ENCODE measurements around the gene TREML4. TPM values are rescaled to one million over a fixed set of nuclear protein-coding genes. Genes with fewer than 3 reads are reported as not detected.
A peak's percentile ranks its signal among the peaks of the same experiment; 100 is the strongest.

Gene TREML4
- total and polyA plus RNA-seq, 4 donors, result 0.08 to 0.31 TPM; not detected in 2

GRCh38 chr6:41204156-41204555, 24.0 kb upstream of the TREML4 start:
- Histone ChIP-seq H3K4me1 (ENCODE audit: control insufficient read depth in 4 of 4, insufficient read depth in 4 of 4, low read length in 3 of 4) (peaks cover 0 to 1% (median 0%) of the 10 kb centered on the region in 4 donors), H3K9me3 (ENCODE audit: control insufficient read depth in 4 of 4, low read length in 3 of 4) (no peaks in the 10 kb centered on the region), H3K27me3 (ENCODE audit: control insufficient read depth in 4 of 4, insufficient read depth in 4 of 4, low read length in 3 of 4) (no peaks in the 10 kb centered on the region), H3K4me3 (ENCODE audit: low read depth in 1 of 3, low read length in 3 of 3) (no peak overlapping the region), H3K9ac (ENCODE audit: low read depth in 1 of 2, low read length in 2 of 2) (no peak overlapping the region), H3K27ac (ENCODE audit: low read depth in 1 of 2, low read length in 2 of 2) (no peak overlapping the region), H3K36me3 (ENCODE audit: control insufficient read depth in 4 of 4, insufficient read depth in 3 of 4, low read depth in 1 of 4, low read length in 3 of 4) (no peaks in the 10 kb centered on the region)
- TF ChIP-seq, protein P1, sequence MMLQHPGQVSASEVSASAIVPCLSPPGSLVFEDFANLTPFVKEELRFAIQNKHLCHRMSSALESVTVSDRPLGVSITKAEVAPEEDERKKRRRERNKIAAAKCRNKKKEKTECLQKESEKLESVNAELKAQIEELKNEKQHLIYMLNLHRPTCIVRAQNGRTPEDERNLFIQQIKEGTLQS (IDR thresholded peaks at IDR 0.05), result no peak
- TF ChIP-seq TAF1 (conservative IDR thresholded peaks at IDR 0.05) (no peak), SP1 (IDR thresholded peaks at IDR 0.05) (no peak), EGR1 (IDR thresholded peaks at IDR 0.05; ENCODE audit: low read depth in 2 of 2) (no peak)
- TF ChIP-seq, protein P2, sequence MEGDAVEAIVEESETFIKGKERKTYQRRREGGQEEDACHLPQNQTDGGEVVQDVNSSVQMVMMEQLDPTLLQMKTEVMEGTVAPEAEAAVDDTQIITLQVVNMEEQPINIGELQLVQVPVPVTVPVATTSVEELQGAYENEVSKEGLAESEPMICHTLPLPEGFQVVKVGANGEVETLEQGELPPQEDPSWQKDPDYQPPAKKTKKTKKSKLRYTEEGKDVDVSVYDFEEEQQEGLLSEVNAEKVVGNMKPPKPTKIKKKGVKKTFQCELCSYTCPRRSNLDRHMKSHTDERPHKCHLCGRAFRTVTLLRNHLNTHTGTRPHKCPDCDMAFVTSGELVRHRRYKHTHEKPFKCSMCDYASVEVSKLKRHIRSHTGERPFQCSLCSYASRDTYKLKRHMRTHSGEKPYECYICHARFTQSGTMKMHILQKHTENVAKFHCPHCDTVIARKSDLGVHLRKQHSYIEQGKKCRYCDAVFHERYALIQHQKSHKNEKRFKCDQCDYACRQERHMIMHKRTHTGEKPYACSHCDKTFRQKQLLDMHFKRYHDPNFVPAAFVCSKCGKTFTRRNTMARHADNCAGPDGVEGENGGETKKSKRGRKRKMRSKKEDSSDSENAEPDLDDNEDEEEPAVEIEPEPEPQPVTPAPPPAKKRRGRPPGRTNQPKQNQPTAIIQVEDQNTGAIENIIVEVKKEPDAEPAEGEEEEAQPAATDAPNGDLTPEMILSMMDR (IDR thresholded peaks at IDR 0.05; ENCODE audit: low read depth, low read length, missing input control), result no peak
- DNase-seq (ENCODE audit: low spot score), result no peak
- 75% methylated on average over 1 of the region's 1 CpG for WGBS

DNA sequence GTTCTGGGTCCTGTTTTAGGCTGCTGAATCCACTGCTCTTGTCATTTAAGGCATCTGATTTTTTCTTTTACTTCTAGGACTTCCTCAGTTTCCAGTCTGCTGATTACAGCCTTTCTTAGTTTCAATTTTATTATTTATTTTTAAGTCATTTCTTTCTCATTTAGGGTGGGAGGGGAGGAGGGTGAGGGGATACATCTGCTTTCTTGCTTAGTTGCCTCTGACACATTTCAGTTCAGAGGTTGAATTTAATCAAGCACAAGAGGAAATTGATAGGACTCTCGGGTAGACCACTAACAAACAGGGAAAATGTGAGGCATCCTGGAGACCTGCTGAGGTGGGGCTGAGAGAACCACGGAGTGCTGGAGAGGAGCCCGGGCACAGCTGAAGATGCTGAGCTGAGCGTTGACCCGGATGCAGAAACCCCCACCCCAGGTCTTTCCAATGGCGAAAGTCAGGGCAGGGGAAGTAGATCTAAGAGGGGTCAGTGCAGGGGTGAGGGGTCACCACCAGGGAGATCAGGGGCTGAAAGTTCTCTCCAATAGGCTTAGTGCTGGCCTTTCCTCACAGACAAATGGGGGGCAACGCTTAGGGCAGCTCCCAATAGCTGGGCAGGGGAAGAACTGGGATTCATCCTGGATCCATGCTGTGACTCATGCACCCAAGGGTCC, 19.6 kb upstream of the TREML4 start:
- 77% methylated on average over 7 of the region's 7 CpGs for whole genome bisulfite sequencing

More for the DNA sequence above, 19.6 kb upstream of the TREML4 start:
- peak; percentile 10 for DNase-seq (ENCODE audit: low spot score)
- no peaks in the 10 kb centered on the region for H3K4me1 ChIP-seq (ENCODE audit: control insufficient read depth in 4 of 4, insufficient read depth in 4 of 4, low read length in 3 of 4)
- H3K36me3 ChIP-seq (ENCODE audit: control insufficient read depth in 4 of 4, insufficient read depth in 3 of 4, low read depth in 1 of 4, low read length in 3 of 4), result no peaks in the 10 kb centered on the region
- no peak for TF ChIP-seq EGR1 (IDR thresholded peaks at IDR 0.05; ENCODE audit: low read depth in 2 of 2)
- TF ChIP-seq RAD21 (IDR thresholded peaks at IDR 0.05), result no peak
- TF ChIP-seq JUND (IDR thresholded peaks at IDR 0.05), result no peak
- no peak for TF ChIP-seq YY1 (IDR thresholded peaks at IDR 0.05)
- TF ChIP-seq, protein P1 (IDR thresholded peaks at IDR 0.05), result no peak
- TF ChIP-seq FOXA2 (IDR thresholded peaks at IDR 0.05), result no peak
- no peak for TF ChIP-seq TAF1 (conservative IDR thresholded peaks at IDR 0.05)
- no peak for TF ChIP-seq FOXA1 (IDR thresholded peaks at IDR 0.05)
- TF ChIP-seq, protein P2 (IDR thresholded peaks at IDR 0.05; ENCODE audit: low read depth, low read length, missing input control), result no peak
- no peak for TF ChIP-seq NR2F2 (IDR thresholded peaks at IDR 0.05)
- no peak for TF ChIP-seq GABPA (IDR thresholded peaks at IDR 0.05 in 1 of 2, conservative IDR thresholded peaks at IDR 0.05 in 1 of 2)
- no peak for TF ChIP-seq HNF4G (IDR thresholded peaks at IDR 0.05)
- no peak for TF ChIP-seq REST (IDR thresholded peaks at IDR 0.05)
- TF ChIP-seq, protein P3, sequence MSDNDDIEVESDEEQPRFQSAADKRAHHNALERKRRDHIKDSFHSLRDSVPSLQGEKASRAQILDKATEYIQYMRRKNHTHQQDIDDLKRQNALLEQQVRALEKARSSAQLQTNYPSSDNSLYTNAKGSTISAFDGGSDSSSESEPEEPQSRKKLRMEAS (IDR thresholded peaks at IDR 0.05), result no peak
- TF ChIP-seq SP1 (IDR thresholded peaks at IDR 0.05), result no peak
- no peak for TF ChIP-seq RXRA (IDR thresholded peaks at IDR 0.05)
- no peak for TF ChIP-seq HNF4A (conservative IDR thresholded peaks at IDR 0.05)
- no peak for TF ChIP-seq ZBTB33 (IDR thresholded peaks at IDR 0.05)
- H3K4me3 ChIP-seq (ENCODE audit: low read depth in 1 of 3, low read length in 3 of 3), result no peak overlapping the region
- peaks cover 0 to 2% (median 0%) of the 10 kb centered on the region in 4 donors for H3K9me3 ChIP-seq (ENCODE audit: control insufficient read depth in 4 of 4, low read length in 3 of 4)
- no peaks in the 10 kb centered on the region for H3K27me3 ChIP-seq (ENCODE audit: control insufficient read depth in 4 of 4, insufficient read depth in 4 of 4, low read length in 3 of 4)
- H3K27ac ChIP-seq (ENCODE audit: low read depth in 1 of 2, low read length in 2 of 2), result no peak overlapping the region
- no peak overlapping the region for H3K9ac ChIP-seq (ENCODE audit: low read depth in 1 of 2, low read length in 2 of 2)
